ENCODE results near the gene AHCYL2.
A peak's percentile ranks its signal among the peaks of the same experiment; 100 is the strongest.
"Not testable (repeated sequence)": the region's sequence is repeated elsewhere in the genome, so short reads cannot be mapped to it uniquely, and the experiment has no call there.

AHCYL2 gene

DNA sequence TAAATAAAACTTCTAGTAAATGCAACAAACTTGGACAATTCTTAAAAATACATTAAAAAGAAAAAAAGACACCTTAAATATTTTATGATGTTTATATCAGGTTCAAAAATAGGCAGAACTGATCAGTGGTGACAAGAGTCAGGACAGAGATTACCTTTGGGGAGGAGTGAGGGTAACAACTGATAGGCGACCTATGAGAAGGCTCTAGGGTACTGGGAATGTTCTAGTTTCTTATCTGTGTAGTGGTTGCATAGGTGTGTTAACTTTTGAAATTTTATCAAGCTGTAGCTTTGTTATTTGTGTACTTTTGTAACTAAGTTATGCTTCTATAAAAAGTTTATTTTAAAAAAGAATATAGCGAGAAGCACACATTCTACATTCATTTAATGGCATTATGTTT lies 134.3 kb downstream of the AHCYL2 start:
- no peak overlapping the region for H3K4me2 ChIP-seq
- no peaks in the 10 kb centered on the region for H3K36me3 ChIP-seq
- no peaks in the 10 kb centered on the region for H3K9me3 ChIP-seq
- no peak overlapping the region for H3K4me3 ChIP-seq
- no peaks in the 10 kb centered on the region for H3K27me3 ChIP-seq
- H3K4me1 ChIP-seq, result peaks cover 11% of the 10 kb centered on the region
- H3K9ac ChIP-seq, result no peak overlapping the region
- no peaks in the 10 kb centered on the region for H4K20me1 ChIP-seq
- H3K27ac ChIP-seq, result no peak overlapping the region
- no peak for TF ChIP-seq Cebpa-rat (IDR thresholded peaks at IDR 0.05)

DNA sequence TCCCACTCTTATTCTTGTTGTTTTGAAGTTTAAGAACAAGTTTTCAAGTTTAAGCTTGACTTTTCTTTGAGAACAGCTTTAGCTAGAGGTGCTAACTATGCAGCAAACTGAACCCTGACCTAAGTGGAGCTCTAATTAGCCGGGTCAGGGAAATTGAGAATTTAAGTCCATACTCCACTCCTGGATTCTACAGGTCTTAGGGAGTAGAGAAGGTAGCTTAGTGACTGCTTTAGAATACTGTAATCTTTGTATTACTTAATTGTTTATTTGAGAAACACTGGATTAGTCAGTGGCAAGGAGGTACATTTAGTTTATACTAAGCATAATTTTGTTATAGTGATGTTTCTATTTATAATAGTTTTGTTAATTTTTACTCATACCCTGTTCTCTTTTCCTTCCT lies 134.8 kb downstream of the AHCYL2 start:
- no peak overlapping the region for H3K27ac ChIP-seq
- no peaks in the 10 kb centered on the region for H3K27me3 ChIP-seq
- H4K20me1 ChIP-seq, result no peaks in the 10 kb centered on the region
- no peak overlapping the region for H3K4me2 ChIP-seq
- H3K9me3 ChIP-seq, result no peaks in the 10 kb centered on the region
- H3K9ac ChIP-seq, result no peak overlapping the region
- no peak overlapping the region for H3K4me3 ChIP-seq
- H3K36me3 ChIP-seq, result no peaks in the 10 kb centered on the region
- peaks cover 11% of the 10 kb centered on the region for H3K4me1 ChIP-seq
- no peak for TF ChIP-seq Cebpa-rat (IDR thresholded peaks at IDR 0.05)

DNA sequence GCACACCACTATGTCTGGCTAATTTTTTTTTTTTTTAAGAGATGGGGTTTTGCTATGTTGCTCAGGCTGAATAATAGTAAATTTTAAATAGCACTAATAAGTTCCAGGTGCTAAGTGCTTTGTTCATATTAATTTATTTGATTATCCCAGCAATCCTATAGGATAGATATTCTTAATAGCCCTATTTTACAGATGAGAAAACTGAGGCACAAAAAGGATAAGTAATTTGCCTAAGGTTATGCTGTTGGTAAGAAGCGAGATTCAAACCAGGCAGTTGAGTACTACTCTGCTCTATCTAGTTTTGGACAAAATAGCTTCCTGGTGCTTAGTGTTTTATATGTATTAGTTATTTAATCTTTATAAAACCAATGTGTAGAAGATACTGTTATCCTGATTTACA lies 136.9 kb downstream of the AHCYL2 start:
- H3K9me3 ChIP-seq, result no peaks in the 10 kb centered on the region
- no peaks in the 10 kb centered on the region for H3K36me3 ChIP-seq
- H3K4me1 ChIP-seq, result no peaks in the 10 kb centered on the region
- H3K27ac ChIP-seq, result no peak overlapping the region
- H3K9ac ChIP-seq, result no peak overlapping the region
- H3K27me3 ChIP-seq, result no peaks in the 10 kb centered on the region
- no peak overlapping the region for H3K4me3 ChIP-seq
- TF ChIP-seq Cebpa-rat (IDR thresholded peaks at IDR 0.05), result no peak
- H4K20me1 ChIP-seq, result 0 out of 2 replicates have a peak, but pooled peaks cover 5% of the 10 kb centered on the region
- no peak overlapping the region for H3K4me2 ChIP-seq

DNA sequence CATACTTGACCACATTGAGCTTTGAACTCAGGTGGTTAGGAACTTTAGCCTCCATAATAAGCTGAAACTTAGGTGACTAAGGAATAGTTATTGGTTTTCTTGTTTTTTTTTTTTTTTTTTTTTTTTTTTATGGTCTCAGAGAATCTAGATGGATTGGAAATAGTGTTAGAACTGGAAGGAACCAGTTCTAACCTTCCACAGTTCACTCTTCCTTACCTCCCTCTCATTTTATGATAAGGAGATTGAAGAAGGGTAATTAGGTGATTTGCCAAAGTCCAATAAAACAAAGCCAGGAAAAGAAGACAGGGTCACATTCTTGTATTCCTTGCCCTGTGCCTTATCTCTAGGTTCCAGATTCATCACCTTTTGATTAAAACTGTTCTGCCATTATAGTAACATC lies 137.7 kb downstream of the AHCYL2 start:
- Histone ChIP-seq H3K4me1 (no peaks in the 10 kb centered on the region), H4K20me1 (0 out of 2 replicates have a peak, but pooled peaks cover 5% of the 10 kb centered on the region), H3K9ac (no peak overlapping the region), H3K27ac (no peak overlapping the region), H3K4me2 (no peak overlapping the region), H3K27me3 (no peaks in the 10 kb centered on the region), H3K9me3 (no peaks in the 10 kb centered on the region), H3K4me3 (no peak overlapping the region), H3K36me3 (no peaks in the 10 kb centered on the region)
- TF ChIP-seq Cebpa-rat (IDR thresholded peaks at IDR 0.05), result no peak

DNA sequence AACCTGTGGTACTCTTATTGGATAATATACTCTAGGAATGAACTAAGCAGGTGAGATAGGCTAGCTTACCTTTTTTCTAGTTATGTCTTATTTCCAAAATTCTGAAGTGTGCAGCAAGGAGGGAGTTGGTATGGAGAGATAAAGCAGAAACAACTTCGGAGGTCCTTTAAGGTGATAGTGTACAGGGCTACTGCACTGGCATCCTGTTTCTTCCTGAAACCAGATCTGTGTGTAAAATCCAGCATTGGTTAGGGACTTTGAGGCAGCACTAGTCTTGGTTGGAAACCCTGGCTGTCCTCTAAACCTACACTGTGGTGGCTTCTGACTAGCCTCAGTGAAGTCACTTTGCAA lies 142.5 kb downstream of the AHCYL2 start:
- H3K4me1 ChIP-seq, result peaks cover 21% of the 10 kb centered on the region
- no peak overlapping the region for H3K4me3 ChIP-seq
- H4K20me1 ChIP-seq, result peaks cover 17% of the 10 kb centered on the region; the same call in 1 of the 2 replicates
- H3K27me3 ChIP-seq, result no peaks in the 10 kb centered on the region
- no peak overlapping the region for H3K9ac ChIP-seq
- no peak overlapping the region for H3K27ac ChIP-seq
- no peak overlapping the region for H3K4me2 ChIP-seq
- no peaks in the 10 kb centered on the region for H3K9me3 ChIP-seq
- no peak for TF ChIP-seq Cebpa-rat (IDR thresholded peaks at IDR 0.05)
- H3K36me3 ChIP-seq, result no peaks in the 10 kb centered on the region

DNA sequence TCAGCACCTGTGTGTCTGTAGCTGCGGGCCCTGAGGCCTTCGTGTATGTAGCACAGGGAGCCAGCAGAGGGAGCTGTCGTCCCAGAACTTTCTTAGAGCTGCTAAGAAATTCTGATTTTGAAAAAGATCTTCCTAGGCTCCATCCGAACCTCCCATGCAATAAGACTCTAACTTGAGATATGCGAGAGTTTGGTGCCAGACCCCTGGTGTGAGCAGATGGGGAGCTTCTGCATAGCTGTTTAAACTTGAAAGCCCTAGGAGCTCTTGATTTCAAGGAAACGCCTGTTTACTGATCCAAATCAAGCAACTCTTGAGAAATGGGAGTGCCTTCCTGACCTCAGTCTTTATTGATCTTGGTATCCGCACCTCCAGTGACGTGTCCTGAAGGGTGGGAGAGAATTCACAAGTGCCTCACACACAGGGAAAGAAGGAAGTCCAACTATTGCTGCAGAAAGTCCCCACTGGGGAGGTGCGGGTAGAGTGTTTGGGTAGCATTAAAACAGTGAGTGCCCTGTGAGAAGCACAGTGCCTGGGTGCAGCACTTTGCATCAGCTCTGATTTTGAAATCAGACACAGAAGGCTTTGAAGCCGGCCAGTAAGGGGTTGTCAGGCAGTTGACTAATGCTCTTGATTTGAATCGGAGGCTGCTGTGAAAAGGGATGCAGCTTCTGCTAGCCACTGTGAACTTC lies 143.0 kb downstream of the AHCYL2 start:
- no peak for TF ChIP-seq Cebpa-rat (IDR thresholded peaks at IDR 0.05)
- H3K9me3 ChIP-seq, result no peaks in the 10 kb centered on the region
- H3K9ac ChIP-seq, result no peak overlapping the region
- H3K4me1 ChIP-seq, result peaks cover 21% of the 10 kb centered on the region
- peak overlapping the region; percentile 23 for H3K4me2 ChIP-seq
- H3K36me3 ChIP-seq, result no peaks in the 10 kb centered on the region
- H3K4me3 ChIP-seq, result no peak overlapping the region
- H3K27me3 ChIP-seq, result no peaks in the 10 kb centered on the region
- no peak overlapping the region for H3K27ac ChIP-seq
- H4K20me1 ChIP-seq, result peaks cover 17% of the 10 kb centered on the region; the same call in 1 of the 2 replicates

DNA sequence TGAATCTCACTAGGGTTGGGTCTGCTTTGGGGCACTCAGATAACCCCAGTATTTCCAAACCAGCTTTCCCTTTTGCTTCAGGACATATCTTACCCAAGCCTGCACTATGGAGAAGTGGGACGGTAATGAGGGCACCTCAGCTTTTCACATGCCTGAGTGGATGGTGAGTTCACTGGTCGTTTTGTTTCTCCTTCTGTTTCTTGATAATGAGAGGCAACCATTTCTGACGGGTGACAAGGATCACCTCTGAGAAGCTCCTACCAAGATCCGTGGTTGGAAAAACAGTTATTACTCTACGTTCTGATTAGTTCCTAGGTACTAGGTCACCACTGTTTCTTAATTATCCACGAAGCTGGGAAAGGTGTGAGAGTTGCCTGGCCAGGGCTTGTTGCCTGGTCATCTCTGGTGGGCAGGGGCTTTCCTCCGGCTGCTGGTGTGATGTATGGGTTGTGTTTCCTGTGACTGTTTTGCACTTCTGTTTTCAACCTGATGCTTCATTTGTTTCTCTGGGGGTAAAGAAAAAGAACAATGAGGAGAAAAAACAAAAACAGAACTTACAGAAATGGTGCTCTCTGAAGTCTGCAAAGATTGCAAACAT lies 143.7 kb downstream of the AHCYL2 start:
- no peak for TF ChIP-seq Cebpa-rat (IDR thresholded peaks at IDR 0.05)
- Histone ChIP-seq H3K27me3 (no peaks in the 10 kb centered on the region), H3K27ac (no peak overlapping the region), H3K36me3 (no peaks in the 10 kb centered on the region), H3K9me3 (no peaks in the 10 kb centered on the region), H3K4me1 (peaks cover 21% of the 10 kb centered on the region), H3K4me3 (no peak overlapping the region), H4K20me1 (peaks cover 17% of the 10 kb centered on the region; the same call in 1 of the 2 replicates), H3K4me2 (no peak overlapping the region), H3K9ac (peak overlapping the region; percentile 12; the same call in 1 of the 2 replicates)

DNA sequence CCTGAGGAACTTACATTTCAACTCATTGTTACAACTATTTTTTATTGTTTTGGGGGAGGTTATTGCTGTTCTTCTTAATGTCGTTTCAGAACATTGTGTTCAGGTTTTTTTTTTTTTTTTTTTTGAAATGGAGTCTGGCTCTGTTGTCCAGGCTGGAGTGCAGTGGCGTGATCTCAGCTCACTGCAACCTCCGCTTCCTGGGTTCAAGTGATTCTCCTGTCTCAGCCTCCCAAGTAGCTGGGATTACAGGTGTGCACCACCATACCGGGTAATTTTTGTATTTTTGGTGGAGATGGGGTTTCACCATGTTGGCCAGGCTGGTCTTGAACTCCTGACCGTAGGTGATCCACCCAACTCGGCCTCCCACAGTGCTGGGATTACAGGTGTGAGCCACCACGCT lies 144.6 kb downstream of the AHCYL2 start:
- not testable (repeated sequence) for H3K27me3 ChIP-seq, H3K9ac ChIP-seq, H3K27ac ChIP-seq, H3K36me3 ChIP-seq, H3K9me3 ChIP-seq, H3K4me2 ChIP-seq, H3K4me3 ChIP-seq
- Histone ChIP-seq H4K20me1 (peaks cover 17% of the 10 kb centered on the region; the same call in 1 of the 2 replicates), H3K4me1 (peaks cover 21% of the 10 kb centered on the region)

DNA sequence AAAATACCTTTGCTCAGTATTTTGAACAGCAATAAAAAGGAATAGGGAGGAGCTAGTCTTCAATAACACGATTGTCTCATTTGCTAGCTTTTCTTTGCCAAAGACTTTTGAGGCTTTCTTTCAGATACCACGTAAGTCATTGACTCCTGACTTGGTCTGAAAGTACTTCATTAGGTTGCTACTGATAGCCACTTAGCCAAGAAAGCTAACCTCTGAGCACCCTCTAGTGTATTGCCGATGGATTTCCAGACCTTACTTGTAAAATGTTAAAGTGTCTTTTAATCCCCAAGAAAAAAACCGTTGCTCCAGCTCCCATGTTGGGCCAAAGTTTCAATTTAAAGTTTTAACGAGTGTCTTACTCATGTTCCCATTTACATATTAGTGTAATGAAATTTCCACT lies 146.0 kb downstream of the AHCYL2 start:
- Histone ChIP-seq H3K27ac (no peak overlapping the region), H3K4me1 (peaks cover 21% of the 10 kb centered on the region), H3K36me3 (no peaks in the 10 kb centered on the region), H3K9me3 (no peaks in the 10 kb centered on the region), H3K9ac (no peak overlapping the region), H3K4me3 (no peak overlapping the region), H3K4me2 (no peak overlapping the region), H4K20me1 (peaks cover 17% of the 10 kb centered on the region; the same call in 1 of the 2 replicates), H3K27me3 (no peaks in the 10 kb centered on the region)
- TF ChIP-seq Cebpa-rat (IDR thresholded peaks at IDR 0.05), result no peak

DNA sequence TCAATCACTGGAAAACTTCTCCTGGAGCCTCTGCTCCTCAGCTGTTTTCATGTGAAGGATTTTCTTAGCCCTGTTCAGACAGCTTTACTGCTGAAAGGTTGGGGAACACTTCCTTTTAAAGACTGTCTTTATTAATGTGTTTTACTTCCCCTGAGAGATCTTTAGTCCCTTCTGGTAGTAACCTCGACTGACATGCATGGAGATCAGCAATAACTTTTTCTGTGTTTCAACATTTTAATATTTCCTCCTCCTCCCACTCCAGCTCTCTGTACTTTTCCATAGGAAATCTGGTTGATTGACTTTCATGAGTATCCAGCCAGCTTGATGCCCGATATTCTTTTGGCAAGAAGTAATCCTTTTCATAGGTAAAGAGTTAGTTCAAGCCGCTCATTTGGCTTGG lies 146.7 kb downstream of the AHCYL2 start:
- no peaks in the 10 kb centered on the region for H3K27me3 ChIP-seq
- no peak for TF ChIP-seq Cebpa-rat (IDR thresholded peaks at IDR 0.05)
- peaks cover 21% of the 10 kb centered on the region for H3K4me1 ChIP-seq
- no peak overlapping the region for H3K4me3 ChIP-seq
- peaks cover 12% of the 10 kb centered on the region; the same call in 1 of the 2 replicates for H4K20me1 ChIP-seq
- no peak overlapping the region for H3K27ac ChIP-seq
- no peaks in the 10 kb centered on the region for H3K9me3 ChIP-seq
- no peak overlapping the region for H3K9ac ChIP-seq
- no peaks in the 10 kb centered on the region for H3K36me3 ChIP-seq
- H3K4me2 ChIP-seq, result no peak overlapping the region

Data from BLaER1 (cell line).